Thyroid gland (tissue), 4 donors: Measurements from ENCODE around the gene C2CD4D. TPM values are rescaled to one million over a fixed set of nuclear protein-coding genes. Genes with fewer than 3 reads are reported as not detected.

Experiments used
- DNase-seq, 2 donors: peaks; one replicate each; pipeline ENCODE4 v3.0.0-alpha.2; 2019
- H3K27ac ChIP-seq, 3 donors: fragments of 200-600 bp; sonication (generic); 1 replicate in 2 of 3; 2 replicates in 1 of 3; pipeline ENCODE4 v1.5.1; 2016 to 2019; ENCODE audit warnings: mild to moderate bottlenecking in 1 of 3, moderate library complexity in 1 of 3
- H3K27me3 ChIP-seq: fragments of 200-600 bp; sonication (generic); one replicate; pipeline ENCODE4 v1.5.1; 2019
- H3K36me3 ChIP-seq, 2 donors: fragments of 200-600 bp; sonication (generic); one replicate each; pipeline ENCODE4 v1.5.1; 2016 to 2019
- H3K4me1 ChIP-seq, 2 donors: fragments of 200-600 bp; sonication (generic); one replicate each; pipeline ENCODE4 v1.5.1; 2017 to 2019
- H3K4me3 ChIP-seq, 3 donors: fragments of 200-600 bp; sonication (generic); replicated peaks in 1 of 3; 1 replicate in 2 of 3; 2 replicates in 1 of 3; pipeline ENCODE4 v1.5.1; 2016; ENCODE audit warnings: mild to moderate bottlenecking in 1 of 3
- H3K9me3 ChIP-seq: fragments of 200-600 bp; sonication (generic); one replicate; pipeline ENCODE4 v1.5.1; 2017
- CTCF ChIP-seq, 6 experiments: fragments of 200-600 bp in 3 of 6; fragments of 450-650 bp in 3 of 6; sonication (generic) in 3 of 6; IDR thresholded peaks; one replicate each; pipeline ENCODE4 v1.5.1; 2016 to 2019; ENCODE audit warnings: antibody characterized with exemption in 6 of 6, mild to moderate bottlenecking in 2 of 6, inconsistent platforms in 1 of 6, moderate library complexity in 1 of 6
- POLR2A ChIP-seq, 2 donors: fragments of 450-650 bp; IDR thresholded peaks; one replicate each; pipeline ENCODE4 v1.6.1; 2017; ENCODE audit warnings: antibody characterized with exemption in 2 of 2, mild to moderate bottlenecking in 2 of 2, moderate library complexity in 1 of 2
- WGBS, 2 donors: methylation state at CpG; one replicate each; pipeline ENCODE4 v1.1.5; 2017; 5-methylcytosine and 5-hydroxymethylcytosine counted together
- intact Hi-C: fragments of 100-400 bp; cut with DNase I; formaldehyde crosslinking; loops from one replicate; pipeline ENCODE4 v1.15.1; 2023
- total RNA-seq, 4 donors: library from RNA; depleted of rRNA; stranded (reverse); fragments of >200 nt; gene quantifications; one replicate each; pipeline ENCODE4 v1.2.3, GENCODE V29; 2016

C2CD4D gene
- total RNA-seq, 4 donors from 2014 or later, result 0.29 to 1.3 (median 0.33) TPM; not detected in 1

- 60 to 69% methylated on average over 3 of the region's 3 CpGs for WGBS, 2 donors
Measured at GRCh38 chr1:151868486-151868885, 28.9 kb upstream of the C2CD4D start.

GRCh38 chr1:151867765-151868411, 28.3 kb upstream of the C2CD4D start:
- no peak for DNase-seq
- no peaks in the 10 kb centered on the region for H3K4me1 ChIP-seq
- no peak for TF ChIP-seq POLR2A (IDR thresholded peaks at IDR 0.05)
- no peak for TF ChIP-seq CTCF (IDR thresholded peaks at IDR 0.05)
- no peaks in the 10 kb centered on the region for H3K27me3 ChIP-seq
- H3K36me3 ChIP-seq, result no peaks in the 10 kb centered on the region
- intact Hi-C loops, result no loop called here
- no peak overlapping the region for H3K4me3 ChIP-seq
- no peak overlapping the region for H3K27ac ChIP-seq
- H3K9me3 ChIP-seq, result no peaks in the 10 kb centered on the region
- WGBS, 2 donors, result 72 to 75% methylated on average over 7 of the region's 7 CpGs

More at GRCh38 chr1:151868486-151868885, 28.9 kb upstream of the C2CD4D start:
- intact Hi-C loops, result no loop called here
- no peak for DNase-seq
- no peaks in the 10 kb centered on the region for H3K4me1 ChIP-seq
- H3K36me3 ChIP-seq, result no peaks in the 10 kb centered on the region
- no peaks in the 10 kb centered on the region for H3K9me3 ChIP-seq
- no peak overlapping the region for H3K27ac ChIP-seq
- no peak overlapping the region for H3K4me3 ChIP-seq
- no peaks in the 10 kb centered on the region for H3K27me3 ChIP-seq
- TF ChIP-seq POLR2A (IDR thresholded peaks at IDR 0.05) (no peak), CTCF (IDR thresholded peaks at IDR 0.05) (no peak)

GRCh38 chr1:151867321-151867720, 27.7 kb upstream of the C2CD4D start:
- 74 to 89% methylated on average over 2 of the region's 2 CpGs for WGBS, 2 donors
- no peaks in the 10 kb centered on the region for H3K4me1 ChIP-seq
- no peak for TF ChIP-seq CTCF (IDR thresholded peaks at IDR 0.05)
- no peak for TF ChIP-seq POLR2A (IDR thresholded peaks at IDR 0.05)
- H3K27me3 ChIP-seq, result no peaks in the 10 kb centered on the region
- intact Hi-C loops, result no loop called here
- no peaks in the 10 kb centered on the region for H3K9me3 ChIP-seq
- H3K36me3 ChIP-seq, result no peaks in the 10 kb centered on the region
- no peak overlapping the region for H3K27ac ChIP-seq
- no peak overlapping the region for H3K4me3 ChIP-seq
- no peak for DNase-seq

GRCh38 chr1:151864411-151864810, 24.8 kb upstream of the C2CD4D start:
- intact Hi-C loops, result no loop called here
- Histone ChIP-seq H3K9me3 (no peaks in the 10 kb centered on the region), H3K27me3 (no peaks in the 10 kb centered on the region), H3K4me3 (no peak overlapping the region), H3K4me1 (no peaks in the 10 kb centered on the region), H3K36me3 (no peaks in the 10 kb centered on the region), H3K27ac (no peak overlapping the region)
- WGBS, 2 donors, result 33 to 40% methylated on average over 2 of the region's 2 CpGs
- TF ChIP-seq CTCF (IDR thresholded peaks at IDR 0.05) (no peak), POLR2A (IDR thresholded peaks at IDR 0.05) (no peak)
- no peak for DNase-seq

GRCh38 chr1:151862604-151863003, 23.0 kb upstream of the C2CD4D start:
- Histone ChIP-seq H3K4me1 (no peaks in the 10 kb centered on the region), H3K4me3 (no peak overlapping the region), H3K36me3 (no peaks in the 10 kb centered on the region), H3K9me3 (no peaks in the 10 kb centered on the region), H3K27ac (no peak overlapping the region), H3K27me3 (no peaks in the 10 kb centered on the region)
- no peak for DNase-seq
- intact Hi-C loops, result no loop called here
- TF ChIP-seq CTCF (IDR thresholded peaks at IDR 0.05), result no peak
- TF ChIP-seq POLR2A (IDR thresholded peaks at IDR 0.05), result no peak
